H9 (cell line): ENCODE data around the gene IGIP. TPM values are rescaled to one million over a fixed set of nuclear protein-coding genes. Genes with fewer than 3 reads are reported as not detected.

ENCODE experiments used
- DNase-seq: peaks from one replicate; pipeline ENCODE4 v3.0.0-alpha.2; 2017
- H2AFZ ChIP-seq: one replicate; pipeline ENCODE4 v1.6.1; 2013; ENCODE audit warnings: mild to moderate bottlenecking, low read length, control low read depth, moderate library complexity
- H2AK5ac ChIP-seq: 2 replicates; pipeline ENCODE4 v1.6.1; 2013; ENCODE audit warnings: low read length, control low read depth, mixed read lengths; ENCODE audit not compliant: insufficient read length
- H2BK120ac ChIP-seq: one replicate; pipeline ENCODE4 v1.6.1; 2013; ENCODE audit warnings: low read depth, mild to moderate bottlenecking, low read length, control low read depth, inconsistent platforms; ENCODE audit not compliant: poor library complexity, severe bottlenecking
- H2BK12ac ChIP-seq: 2 replicates; pipeline ENCODE4 v1.6.1; 2013; ENCODE audit warnings: low read length, control low read depth, mixed read lengths, low read depth; ENCODE audit not compliant: insufficient read length
- H2BK15ac ChIP-seq: 2 replicates; pipeline ENCODE4 v1.6.1; 2013; ENCODE audit warnings: low read depth, low read length, control low read depth
- H2BK20ac ChIP-seq: one replicate; pipeline ENCODE4 v1.6.1; 2013; ENCODE audit warnings: low read depth, mild to moderate bottlenecking, low read length, control low read depth, inconsistent platforms; ENCODE audit not compliant: poor library complexity, severe bottlenecking
- H2BK5ac ChIP-seq: 2 replicates; pipeline ENCODE4 v1.6.1; 2013; ENCODE audit warnings: low read length, control low read depth, mixed read lengths; ENCODE audit not compliant: insufficient read length
- H3K14ac ChIP-seq: 2 replicates; pipeline ENCODE4 v1.6.1; 2013; ENCODE audit warnings: low read length, control low read depth; ENCODE audit not compliant: insufficient read depth
- H3K18ac ChIP-seq: 2 replicates; pipeline ENCODE4 v1.6.1; 2013; ENCODE audit warnings: low read depth, mild to moderate bottlenecking, mixed read lengths, low read length, control low read depth; ENCODE audit not compliant: insufficient read length
- H3K23ac ChIP-seq: 2 replicates; pipeline ENCODE4 v1.6.1; 2013; ENCODE audit warnings: low read length, control low read depth, mixed read lengths, low read depth; ENCODE audit not compliant: insufficient read length
- H3K23me2 ChIP-seq: 2 replicates; pipeline ENCODE4 v1.6.1; 2013; ENCODE audit warnings: low read depth, mild to moderate bottlenecking, mixed read lengths, low read length, control low read depth; ENCODE audit not compliant: insufficient read length, poor library complexity, severe bottlenecking
- H3K27ac ChIP-seq: 2 replicates; pipeline ENCODE4 v1.5.1; 2013; ENCODE audit warnings: low read length, control low read depth, mixed read lengths, low read depth; ENCODE audit not compliant: insufficient read length
- H3K27me3 ChIP-seq: 2 replicates; pipeline ENCODE4 v1.6.1; 2013; ENCODE audit warnings: low read length, control low read depth, inconsistent platforms; ENCODE audit not compliant: insufficient read depth
- H3K4ac ChIP-seq: 2 replicates; pipeline ENCODE4 v1.6.1; 2013; ENCODE audit warnings: low read depth, mild to moderate bottlenecking, control low read depth, inconsistent platforms, low read length, moderate library complexity
- H3K4me1 ChIP-seq: 2 replicates; pipeline ENCODE4 v1.6.1; 2013; ENCODE audit warnings: low read length, control low read depth, inconsistent platforms; ENCODE audit not compliant: insufficient read depth
- H3K4me2 ChIP-seq: 2 replicates; pipeline ENCODE4 v1.6.1; 2013; ENCODE audit warnings: low read length, control low read depth, mixed read lengths; ENCODE audit not compliant: insufficient read length, insufficient read depth
- H3K56ac ChIP-seq: 2 replicates; pipeline ENCODE4 v1.6.1; 2013; ENCODE audit warnings: low read depth, mild to moderate bottlenecking, mixed read lengths, low read length, control low read depth; ENCODE audit not compliant: insufficient read length
- H3K79me1 ChIP-seq: 2 replicates; pipeline ENCODE4 v1.6.1; 2013; ENCODE audit warnings: low read depth, mild to moderate bottlenecking, moderate library complexity, low read length, control low read depth, inconsistent platforms; ENCODE audit not compliant: insufficient read depth, poor library complexity, severe bottlenecking
- H3K79me2 ChIP-seq: 2 replicates; pipeline ENCODE4 v1.6.1; 2013; ENCODE audit warnings: low read length, control low read depth, inconsistent platforms; ENCODE audit not compliant: insufficient read depth
- H3K9ac ChIP-seq: 2 replicates; pipeline ENCODE4 v1.6.1; 2013; ENCODE audit warnings: low read length, control low read depth, mixed read lengths; ENCODE audit not compliant: insufficient read length; ENCODE audit errors: extremely low read depth
- H3K9me3 ChIP-seq: one replicate; pipeline ENCODE4 v1.6.1; 2013; ENCODE audit warnings: low read depth, low read length, inconsistent platforms; ENCODE audit not compliant: control insufficient read depth
- H3T11ph ChIP-seq: one replicate; pipeline ENCODE4 v1.6.1; 2013; ENCODE audit warnings: mild to moderate bottlenecking, low read length, control low read depth, inconsistent platforms
- H4K20me1 ChIP-seq: one replicate; pipeline ENCODE4 v1.6.1; 2013; ENCODE audit not compliant: control insufficient read depth, insufficient read length, insufficient read depth
- H4K5ac ChIP-seq: 2 replicates; pipeline ENCODE4 v1.6.1; 2013; ENCODE audit warnings: low read depth, mild to moderate bottlenecking, mixed read lengths, low read length, control low read depth; ENCODE audit not compliant: insufficient read length
- H4K8ac ChIP-seq: replicated peaks from 2 replicates; pipeline ENCODE4 v1.6.1; 2013; ENCODE audit warnings: low read length, control low read depth, mixed read lengths, low read depth; ENCODE audit not compliant: insufficient read length
- H4K91ac ChIP-seq: 2 replicates; pipeline ENCODE4 v1.6.1; 2013; ENCODE audit warnings: low read depth, mild to moderate bottlenecking, moderate library complexity, mixed read lengths, low read length, control low read depth; ENCODE audit not compliant: insufficient read length
- H3K27ac Mint-ChIP-seq, 3 experiments: 2 replicates in 2 of 3; 3 replicates in 1 of 3; pipeline ENCODE4 v1.8.0; 2020 to 2021; ENCODE audit warnings: mixed read lengths in 3 of 3, mild to moderate bottlenecking in 1 of 3, moderate library complexity in 1 of 3
- H3K27me3 Mint-ChIP-seq: 2 replicates; pipeline ENCODE4 v1.8.0; 2021; ENCODE audit warnings: low read depth, mild to moderate bottlenecking, moderate library complexity, mixed read lengths
- H3K36me3 Mint-ChIP-seq, 3 experiments: 2 replicates in 2 of 3; 3 replicates in 1 of 3; pipeline ENCODE4 v1.8.0; 2020 to 2021; ENCODE audit warnings: low read depth in 3 of 3, mixed read lengths in 3 of 3; ENCODE audit not compliant: insufficient read depth in 1 of 3
- H3K4me1 Mint-ChIP-seq, 2 experiments: 2 replicates each; pipeline ENCODE4 v1.8.0; 2020; ENCODE audit warnings: mixed read lengths in 2 of 2
- H3K4me3 Mint-ChIP-seq, 2 experiments: 2 replicates in 1 of 2; 3 replicates in 1 of 2; pipeline ENCODE4 v1.8.0; 2020 to 2021; ENCODE audit warnings: mild to moderate bottlenecking in 2 of 2, mixed read lengths in 2 of 2, moderate library complexity in 1 of 2
- H3K9me3 Mint-ChIP-seq, 2 experiments: 2 replicates in 1 of 2; 3 replicates in 1 of 2; pipeline ENCODE4 v1.8.0; 2020; ENCODE audit warnings: mild to moderate bottlenecking in 2 of 2, mixed read lengths in 2 of 2, moderate library complexity in 1 of 2
- WGBS: extraction: QIAGEN DNeasy Blood & Tissue Kit; methylation state at CpG from one replicate; pipeline ENCODE4 v1.1.7; 2013; ENCODE audit warnings: missing lambda C conversion rate, low lambda C conversion rate, mixed read lengths; ENCODE audit not compliant: insufficient read length; ENCODE audit errors: extremely low coverage; 5-methylcytosine and 5-hydroxymethylcytosine counted together
- total RNA-seq: library from RNA; stranded (reverse); gene quantifications from 2 replicates; pipeline ENCODE4 v1.2.1, GENCODE V29; 2021
- TF ChIP-seq, protein P1 (sequence below): fragments of 200-600 bp; sonication (generic); conservative IDR thresholded peaks from 3 replicates; pipeline ENCODE4 v1.8.0; 2021; ENCODE audit warnings: antibody characterized with exemption, mild to moderate bottlenecking

Gene IGIP
- total RNA-seq, 1 experiment from 2014 or later, result 0.52 TPM

DNA sequence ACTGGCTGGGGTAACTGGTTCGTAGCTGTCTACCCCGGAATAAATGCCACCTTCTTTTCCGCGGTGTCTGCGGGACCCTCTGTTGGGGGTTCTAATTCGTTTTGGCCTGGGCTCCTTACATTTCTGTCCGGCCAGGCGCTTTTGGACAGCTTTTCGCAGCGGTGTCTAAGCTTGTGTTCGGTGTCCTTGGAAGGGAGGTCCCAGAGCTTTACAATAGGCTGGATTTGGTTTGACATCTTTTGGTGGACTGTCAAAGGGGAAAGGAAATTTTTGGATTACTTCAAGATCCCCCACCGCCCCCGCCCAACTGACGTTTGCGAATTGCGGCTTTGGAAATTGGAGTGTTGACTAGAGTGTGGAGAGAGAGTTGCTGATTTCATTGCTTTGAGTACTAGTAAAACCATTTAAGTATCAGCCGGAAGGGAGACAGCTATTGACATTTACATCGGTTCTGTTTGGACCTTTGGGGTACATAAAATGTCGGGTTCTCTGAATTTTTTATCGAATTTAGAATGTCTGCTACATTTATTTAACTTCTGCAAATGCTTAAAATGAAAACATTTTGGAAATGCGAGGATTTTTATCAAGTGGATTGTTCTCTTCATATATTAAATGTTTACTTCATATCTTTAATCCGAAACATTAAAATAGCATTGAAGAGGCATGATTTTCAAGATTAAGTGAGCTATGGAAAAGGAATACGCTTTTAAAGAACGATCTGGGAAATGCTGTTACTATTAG is 16.5 kb upstream of the IGIP start:
- peaks cover 30% of the 10 kb centered on the region for H3K23me2 ChIP-seq
- H3K18ac ChIP-seq, result no peak overlapping the region
- H4K20me1 ChIP-seq, result no peaks in the 10 kb centered on the region
- H2AFZ ChIP-seq, result no peak overlapping the region
- no peak overlapping the region for H3T11ph ChIP-seq
- no peak overlapping the region for H2BK120ac ChIP-seq
- no peaks in the 10 kb centered on the region; a peak in 1 of 5 replicates for H3K9me3 Mint-ChIP-seq
- no peaks in the 10 kb centered on the region for H3K36me3 Mint-ChIP-seq
- H2AK5ac ChIP-seq, result no peak overlapping the region
- TF ChIP-seq, protein P1, sequence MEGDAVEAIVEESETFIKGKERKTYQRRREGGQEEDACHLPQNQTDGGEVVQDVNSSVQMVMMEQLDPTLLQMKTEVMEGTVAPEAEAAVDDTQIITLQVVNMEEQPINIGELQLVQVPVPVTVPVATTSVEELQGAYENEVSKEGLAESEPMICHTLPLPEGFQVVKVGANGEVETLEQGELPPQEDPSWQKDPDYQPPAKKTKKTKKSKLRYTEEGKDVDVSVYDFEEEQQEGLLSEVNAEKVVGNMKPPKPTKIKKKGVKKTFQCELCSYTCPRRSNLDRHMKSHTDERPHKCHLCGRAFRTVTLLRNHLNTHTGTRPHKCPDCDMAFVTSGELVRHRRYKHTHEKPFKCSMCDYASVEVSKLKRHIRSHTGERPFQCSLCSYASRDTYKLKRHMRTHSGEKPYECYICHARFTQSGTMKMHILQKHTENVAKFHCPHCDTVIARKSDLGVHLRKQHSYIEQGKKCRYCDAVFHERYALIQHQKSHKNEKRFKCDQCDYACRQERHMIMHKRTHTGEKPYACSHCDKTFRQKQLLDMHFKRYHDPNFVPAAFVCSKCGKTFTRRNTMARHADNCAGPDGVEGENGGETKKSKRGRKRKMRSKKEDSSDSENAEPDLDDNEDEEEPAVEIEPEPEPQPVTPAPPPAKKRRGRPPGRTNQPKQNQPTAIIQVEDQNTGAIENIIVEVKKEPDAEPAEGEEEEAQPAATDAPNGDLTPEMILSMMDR, result no peak
- no peak overlapping the region for H3K27ac ChIP-seq
- DNase-seq, result no peak
- no CpG with 5 or more reads among the region's 24 CpGs for WGBS
- H3K27me3 ChIP-seq, result peaks cover 45% of the 10 kb centered on the region
- H3K79me2 ChIP-seq, result no peaks in the 10 kb centered on the region
- H4K91ac ChIP-seq, result no peak overlapping the region
- no peak overlapping the region for H2BK12ac ChIP-seq
- no peak overlapping the region for H4K8ac ChIP-seq
- peak overlapping the region; percentile 83 to 93 for H3K4me3 Mint-ChIP-seq
- peaks cover 89% of the 10 kb centered on the region for H3K27me3 Mint-ChIP-seq
- no peak overlapping the region for H2BK20ac ChIP-seq
- H4K5ac ChIP-seq, result no peak overlapping the region
- H3K56ac ChIP-seq, result no peak overlapping the region
- H3K4ac ChIP-seq, result no peak overlapping the region
- H3K4me2 ChIP-seq, result peak overlapping the region; percentile 92
- H2BK15ac ChIP-seq, result no peak overlapping the region
- peaks cover 5% of the 10 kb centered on the region; the same call in 1 of the 2 replicates for H3K4me1 ChIP-seq
- H3K9ac ChIP-seq, result no peak overlapping the region
- no peak overlapping the region for H3K14ac ChIP-seq
- H2BK5ac ChIP-seq, result no peak overlapping the region
- peaks cover 40 to 42% of the 10 kb centered on the region in 2 experiments for H3K4me1 Mint-ChIP-seq
- H3K9me3 ChIP-seq, result no peaks in the 10 kb centered on the region
- H3K23ac ChIP-seq, result no peak overlapping the region
- H3K79me1 ChIP-seq, result no peaks in the 10 kb centered on the region
- H3K27ac Mint-ChIP-seq, result no peak overlapping the region; a peak in 1 of 7 replicates
